ENCODE measurements around the gene WDR59.

The WDR59 gene

DNA sequence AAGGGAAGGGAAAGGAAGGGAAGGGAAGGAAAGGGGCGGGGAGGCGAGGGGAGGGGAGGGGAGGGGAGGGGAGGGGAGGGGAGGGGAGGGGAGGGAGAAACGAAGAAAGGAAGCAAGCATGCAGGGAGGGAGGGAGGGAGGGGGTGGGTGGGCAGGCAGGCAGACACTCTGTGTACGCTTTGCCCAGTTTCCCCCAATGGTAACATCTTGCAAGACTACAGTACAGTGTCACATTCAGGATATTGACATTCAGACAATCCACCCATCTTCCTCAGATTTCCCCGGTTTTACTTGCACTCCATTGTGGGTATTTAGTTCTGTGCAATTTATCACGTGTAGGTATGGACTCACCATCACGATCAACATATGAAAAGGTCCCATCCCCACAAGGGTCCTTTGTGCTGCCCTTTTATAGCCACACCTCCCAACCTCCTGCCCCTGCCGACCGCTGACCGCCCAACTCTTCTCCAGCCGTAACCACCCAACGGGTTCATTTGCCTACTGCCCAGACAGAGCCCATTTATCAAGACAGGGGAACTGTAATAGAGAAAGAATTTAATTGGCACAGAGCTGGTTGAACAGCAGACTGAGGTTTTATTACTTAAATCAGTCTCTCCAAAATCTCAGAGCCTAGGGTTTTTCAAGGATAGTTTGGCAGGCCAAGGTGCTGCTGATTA, 118.9 kb downstream of the WDR59 start:
- no peak overlapping the region for H3K4me2 ChIP-seq (ENCODE audit: low read depth, low read length)
- H3K4me1 ChIP-seq (ENCODE audit: low read length): no peaks in the 10 kb centered on the region
- no peaks in the 10 kb centered on the region for H3K27me3 ChIP-seq (replicated peaks; ENCODE audit: insufficient read depth, low read length)
- H3K36me3 ChIP-seq (replicated peaks; ENCODE audit: insufficient read depth, low read length): no peaks in the 10 kb centered on the region
- H3K9me3 ChIP-seq (replicated peaks; ENCODE audit: insufficient read depth, low read length): no peaks in the 10 kb centered on the region
- H3K4me3 ChIP-seq (ENCODE audit: low read length): no peak overlapping the region
- H3F3A ChIP-seq (ENCODE audit: insufficient read depth, low read length): no peaks in the 10 kb centered on the region
- H4K20me1 ChIP-seq (ENCODE audit: insufficient read depth, low read length): no peaks in the 10 kb centered on the region
- no peaks in the 10 kb centered on the region for H3K79me2 ChIP-seq (ENCODE audit: low read length)
- no peak overlapping the region for H3K9ac ChIP-seq (ENCODE audit: low read length)
- H3K27ac ChIP-seq (ENCODE audit: low read length): no peak overlapping the region
- no peak for TF ChIP-seq EZH2 (optimal IDR thresholded peaks at IDR 0.05; ENCODE audit: low read depth, low read length)
- no peak for TF ChIP-seq CTCF (IDR thresholded peaks at IDR 0.05; ENCODE audit: low read length)
- no peak for TF ChIP-seq EZH2phosphoT487 (IDR thresholded peaks at IDR 0.05; ENCODE audit: low read length)
- DNase-seq: no peak
- H2AFZ ChIP-seq (ENCODE audit: low read length): no peak overlapping the region
- no peaks in the 10 kb centered on the region for H3K9me2 ChIP-seq (replicated peaks; ENCODE audit: insufficient read depth, low read length)

DNA sequence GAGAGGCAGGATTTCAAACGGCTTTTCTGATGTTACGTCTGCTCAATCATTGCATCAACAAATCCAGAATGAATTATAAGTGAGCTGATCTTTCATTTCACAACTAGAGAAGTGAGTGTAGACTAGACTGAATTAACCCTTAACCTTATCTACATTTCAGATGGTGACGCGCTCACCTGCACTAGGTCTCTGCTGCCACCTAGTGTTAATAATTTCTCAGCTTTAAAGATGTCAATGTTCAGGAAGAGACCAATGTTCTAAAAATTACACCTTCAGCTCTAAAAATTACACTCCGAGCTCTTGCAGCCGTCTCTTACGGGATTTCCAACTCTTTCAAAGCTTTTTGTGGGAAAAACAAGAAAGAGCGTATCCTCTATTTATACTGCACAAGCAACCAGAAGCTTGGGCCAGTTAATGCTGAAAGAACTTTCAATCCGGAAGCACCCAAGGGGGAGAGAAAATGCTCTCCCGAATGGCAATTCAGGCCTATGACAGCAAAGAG, 122.1 kb downstream of the WDR59 start:
- Histone ChIP-seq H3K27me3 (replicated peaks; ENCODE audit: insufficient read depth, low read length) (no peaks in the 10 kb centered on the region), H3K4me1 (ENCODE audit: low read length) (no peaks in the 10 kb centered on the region), H3K9ac (ENCODE audit: low read length) (no peak overlapping the region), H3F3A (ENCODE audit: insufficient read depth, low read length) (no peaks in the 10 kb centered on the region), H3K9me2 (replicated peaks; ENCODE audit: insufficient read depth, low read length) (no peaks in the 10 kb centered on the region), H3K36me3 (replicated peaks; ENCODE audit: insufficient read depth, low read length) (no peaks in the 10 kb centered on the region), H3K4me3 (ENCODE audit: low read length) (peak overlapping the region; percentile 48), H3K79me2 (ENCODE audit: low read length) (no peaks in the 10 kb centered on the region), H4K20me1 (ENCODE audit: insufficient read depth, low read length) (no peaks in the 10 kb centered on the region), H3K27ac (ENCODE audit: low read length) (peak overlapping the region; percentile 18; the same call in 1 of the 2 replicates), H3K4me2 (ENCODE audit: low read depth, low read length) (peak overlapping the region; percentile 60), H3K9me3 (replicated peaks; ENCODE audit: insufficient read depth, low read length) (no peaks in the 10 kb centered on the region), H2AFZ (ENCODE audit: low read length) (peak overlapping the region; percentile 56; the same call in 1 of the 2 replicates)
- no peak for TF ChIP-seq EZH2 (optimal IDR thresholded peaks at IDR 0.05; ENCODE audit: low read depth, low read length)
- peak; percentile 69 for TF ChIP-seq CTCF (IDR thresholded peaks at IDR 0.05; ENCODE audit: low read length)
- DNase-seq: peak; percentile 35

GRCh38 chr16:74852500-74852875, 132.4 kb downstream of the WDR59 start:
- Histone ChIP-seq H3K4me2 (ENCODE audit: low read depth, low read length) (no peak overlapping the region), H3K36me3 (replicated peaks; ENCODE audit: insufficient read depth, low read length) (no peaks in the 10 kb centered on the region), H3K27me3 (replicated peaks; ENCODE audit: insufficient read depth, low read length) (no peaks in the 10 kb centered on the region), H3K4me3 (ENCODE audit: low read length) (no peak overlapping the region), H3F3A (ENCODE audit: insufficient read depth, low read length) (no peaks in the 10 kb centered on the region), H3K79me2 (ENCODE audit: low read length) (no peaks in the 10 kb centered on the region), H3K4me1 (ENCODE audit: low read length) (no peaks in the 10 kb centered on the region), H2AFZ (ENCODE audit: low read length) (no peak overlapping the region), H3K9me3 (replicated peaks; ENCODE audit: insufficient read depth, low read length) (no peaks in the 10 kb centered on the region), H3K27ac (ENCODE audit: low read length) (no peak overlapping the region), H3K9me2 (replicated peaks; ENCODE audit: insufficient read depth, low read length) (no peaks in the 10 kb centered on the region), H3K9ac (ENCODE audit: low read length) (no peak overlapping the region), H4K20me1 (ENCODE audit: insufficient read depth, low read length) (no peaks in the 10 kb centered on the region)
- TF ChIP-seq EZH2 (optimal IDR thresholded peaks at IDR 0.05; ENCODE audit: low read depth, low read length) (no peak), EZH2phosphoT487 (IDR thresholded peaks at IDR 0.05; ENCODE audit: low read length) (no peak), CTCF (IDR thresholded peaks at IDR 0.05; ENCODE audit: low read length) (no peak)
- DNase-seq: no peak
